ENCODE measurements around the gene SLC22A7.

SLC22A7 gene

DNA sequence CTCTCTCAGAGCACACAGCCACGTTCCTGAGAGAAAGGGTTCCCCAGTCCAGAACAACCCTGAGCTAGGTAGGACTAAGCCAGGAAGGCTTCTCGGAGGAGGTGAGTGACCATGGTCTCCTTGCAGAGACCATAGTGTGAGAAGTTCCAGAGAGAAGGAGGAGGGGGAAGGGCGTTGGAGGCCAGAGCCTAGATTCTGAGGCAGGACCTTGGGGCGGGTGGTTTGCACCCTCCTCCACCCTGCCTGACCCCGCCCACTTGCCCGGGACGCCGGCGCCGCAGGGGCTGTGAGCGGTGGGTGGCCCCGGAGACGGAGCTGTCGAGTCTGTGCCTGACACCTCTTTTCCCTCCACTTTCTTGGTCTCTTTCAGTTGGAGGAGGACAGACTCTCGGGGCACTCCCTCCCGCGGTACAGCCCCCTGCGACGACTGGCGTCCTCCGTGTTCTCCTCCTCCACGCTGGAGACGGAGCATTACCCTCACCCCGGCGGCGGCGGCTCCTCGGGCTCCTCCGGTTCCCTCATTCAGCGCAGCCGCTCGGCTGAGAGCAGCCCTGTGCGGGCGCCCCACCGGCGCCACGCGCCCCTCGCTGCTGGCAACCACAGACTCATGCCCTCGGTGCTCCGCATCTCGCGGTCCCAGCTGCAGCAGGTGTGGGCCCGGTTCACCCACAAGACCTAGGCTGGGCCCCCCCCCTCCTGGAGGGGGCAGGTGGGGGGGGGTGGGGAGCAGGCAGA lies 28.6 kb upstream of the SLC22A7 start:
- H3K27ac ChIP-seq (ENCODE audit: low read depth, low read length) = peak overlapping the region; percentile 74

DNA sequence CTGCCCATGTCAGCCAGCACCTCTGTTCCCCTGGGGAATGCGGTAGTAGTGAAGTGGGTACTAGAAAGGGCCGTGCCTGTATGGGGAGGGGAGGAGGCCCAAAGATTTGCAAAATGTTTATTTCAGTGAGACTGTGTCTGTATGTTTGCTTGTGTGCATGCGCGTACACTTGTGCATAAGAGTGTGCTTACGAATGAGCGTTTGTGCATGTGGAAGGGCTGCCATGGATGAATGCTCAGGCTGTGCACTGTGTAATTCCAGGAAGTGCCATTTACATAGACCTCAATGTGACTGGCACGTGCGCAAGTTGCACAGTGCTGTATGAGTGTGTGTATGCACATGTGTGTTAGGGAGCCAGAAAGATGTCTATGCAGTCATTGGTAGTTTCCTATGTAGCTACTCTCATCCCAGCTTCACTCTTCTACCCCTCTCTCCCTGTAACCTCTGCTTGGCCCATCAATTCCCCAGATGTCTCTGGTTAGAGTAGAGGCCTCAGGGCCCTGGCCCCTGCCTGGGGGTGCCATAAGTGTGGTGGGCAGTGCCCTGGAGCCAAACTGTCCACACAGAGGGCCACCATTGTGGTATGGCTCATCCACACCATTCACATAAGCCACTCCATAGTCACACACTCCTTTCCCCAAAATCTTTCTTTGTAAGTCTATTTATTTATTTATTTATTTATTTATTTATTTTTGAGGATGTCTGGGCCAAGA lies 26.8 kb upstream of the SLC22A7 start:
- H3K4me1 ChIP-seq (ENCODE audit: control insufficient read depth, insufficient read depth, low read length) = peaks cover 14% of the 10 kb centered on the region

More for the DNA sequence above, 28.6 kb upstream of the SLC22A7 start:
- Histone ChIP-seq H3K9ac (ENCODE audit: low read length) (no peak overlapping the region), H3K4me1 (ENCODE audit: control insufficient read depth, insufficient read depth, low read length) (peaks cover 14% of the 10 kb centered on the region), H3K27me3 (ENCODE audit: control insufficient read depth, insufficient read depth, low read length) (no peaks in the 10 kb centered on the region), H3K36me3 (ENCODE audit: control insufficient read depth, insufficient read depth, low read length) (no peaks in the 10 kb centered on the region), H3K4me3 (ENCODE audit: low read length) (peak overlapping the region; percentile 64)

DNA sequence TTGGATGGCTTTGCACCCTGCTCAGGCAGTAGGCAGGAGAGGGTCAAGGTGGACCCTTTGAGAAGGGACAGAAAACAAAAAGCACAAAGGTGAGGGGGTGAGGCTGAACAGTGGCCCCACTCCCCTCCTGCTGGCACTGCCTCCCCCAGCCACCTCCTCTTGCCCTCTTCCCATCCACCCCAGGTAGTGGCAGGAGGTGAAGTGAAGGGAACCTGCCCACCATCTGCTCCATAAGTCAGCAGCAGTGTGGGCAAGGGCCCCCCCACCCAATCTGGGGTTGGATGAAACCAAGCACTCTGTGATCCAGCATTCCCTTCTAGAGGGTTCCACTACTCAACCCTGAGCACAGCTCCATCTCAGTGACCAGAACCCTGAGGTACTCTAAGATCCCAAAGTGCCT lies 26.1 kb upstream of the SLC22A7 start:
- peaks cover 14% of the 10 kb centered on the region for H3K4me1 ChIP-seq (ENCODE audit: control insufficient read depth, insufficient read depth, low read length)
- no peaks in the 10 kb centered on the region for H3K27me3 ChIP-seq (ENCODE audit: control insufficient read depth, insufficient read depth, low read length)
- no peak overlapping the region for H3K9ac ChIP-seq (ENCODE audit: low read length)
- no peak overlapping the region for H3K27ac ChIP-seq (ENCODE audit: low read depth, low read length)
- H3K36me3 ChIP-seq (ENCODE audit: control insufficient read depth, insufficient read depth, low read length) = no peaks in the 10 kb centered on the region
- no peak overlapping the region for H3K4me3 ChIP-seq (ENCODE audit: low read length)

More for the DNA sequence above, 26.8 kb upstream of the SLC22A7 start:
- Histone ChIP-seq H3K4me3 (ENCODE audit: low read length) (no peak overlapping the region), H3K27me3 (ENCODE audit: control insufficient read depth, insufficient read depth, low read length) (no peaks in the 10 kb centered on the region), H3K27ac (ENCODE audit: low read depth, low read length) (no peak overlapping the region), H3K36me3 (ENCODE audit: control insufficient read depth, insufficient read depth, low read length) (no peaks in the 10 kb centered on the region), H3K9ac (ENCODE audit: low read length) (no peak overlapping the region)

DNA sequence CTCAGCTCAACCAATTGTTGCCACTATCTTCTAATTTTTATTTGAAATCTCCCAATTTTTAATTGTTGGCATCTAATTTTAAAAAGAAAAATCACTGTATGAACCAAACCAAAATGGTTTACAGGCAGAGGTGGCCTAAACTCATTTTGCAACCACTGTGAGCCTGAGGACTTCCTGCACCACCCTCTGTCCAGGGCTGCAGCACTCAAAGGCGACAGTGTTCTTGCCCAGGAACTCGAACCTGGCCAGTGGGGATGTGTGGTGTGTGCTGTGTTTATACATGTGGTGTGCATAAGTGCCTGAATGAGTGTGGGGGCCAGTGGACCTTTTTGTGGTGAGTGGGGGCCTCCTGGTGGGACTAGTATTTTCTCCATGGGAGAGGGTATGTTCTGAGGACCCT lies 24.4 kb upstream of the SLC22A7 start:
- H3K4me3 ChIP-seq (ENCODE audit: low read length) = no peak overlapping the region
- H3K27ac ChIP-seq (ENCODE audit: low read depth, low read length) = no peak overlapping the region
- H3K4me1 ChIP-seq (ENCODE audit: control insufficient read depth, insufficient read depth, low read length) = peaks cover 14% of the 10 kb centered on the region
- H3K9ac ChIP-seq (ENCODE audit: low read length) = no peak overlapping the region
- no peaks in the 10 kb centered on the region for H3K27me3 ChIP-seq (ENCODE audit: control insufficient read depth, insufficient read depth, low read length)
- no peaks in the 10 kb centered on the region for H3K36me3 ChIP-seq (ENCODE audit: control insufficient read depth, insufficient read depth, low read length)

DNA sequence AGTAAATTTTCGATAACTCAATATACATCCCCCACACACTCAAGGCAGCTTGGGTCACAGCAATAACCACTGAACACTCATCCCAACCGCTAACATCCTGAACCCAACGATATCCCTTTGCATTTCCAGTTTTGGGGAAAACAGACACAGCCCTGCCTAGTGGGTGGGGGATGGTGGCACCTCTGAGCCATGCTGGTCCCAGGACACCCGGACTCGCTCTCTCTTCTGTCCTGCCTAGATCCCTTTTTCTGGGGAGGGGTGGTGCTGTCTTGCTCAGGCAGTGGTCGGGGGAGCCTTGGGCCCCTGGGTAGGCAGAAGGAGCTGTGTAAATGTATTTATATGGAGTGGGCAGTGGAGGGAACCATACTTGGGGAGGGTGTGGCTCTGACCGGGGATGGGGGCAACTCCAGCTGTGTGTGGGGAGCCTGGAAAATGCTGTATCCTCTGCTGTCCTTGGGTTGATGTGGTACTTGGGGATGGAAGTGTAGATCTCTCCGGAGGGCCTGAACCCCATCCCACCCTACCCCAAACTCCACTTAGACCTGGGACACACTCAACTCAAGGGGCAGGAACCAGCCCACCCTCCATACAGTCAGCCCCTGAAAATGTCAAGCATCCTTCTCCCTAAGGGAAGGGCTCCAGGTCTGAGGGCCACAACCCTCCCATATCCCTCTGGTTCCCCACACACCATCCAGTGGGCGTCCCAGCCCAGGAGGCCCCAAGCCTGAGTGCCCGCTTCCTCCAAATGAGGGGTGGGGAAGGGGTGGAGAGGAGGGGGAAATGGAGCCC lies 23.7 kb upstream of the SLC22A7 start:
- Histone ChIP-seq H3K36me3 (ENCODE audit: control insufficient read depth, insufficient read depth, low read length) (no peaks in the 10 kb centered on the region), H3K27ac (ENCODE audit: low read depth, low read length) (no peak overlapping the region), H3K9ac (ENCODE audit: low read length) (no peak overlapping the region), H3K27me3 (ENCODE audit: control insufficient read depth, insufficient read depth, low read length) (no peaks in the 10 kb centered on the region), H3K4me3 (ENCODE audit: low read length) (peak overlapping the region; percentile 53), H3K4me1 (ENCODE audit: control insufficient read depth, insufficient read depth, low read length) (peaks cover 8% of the 10 kb centered on the region)

DNA sequence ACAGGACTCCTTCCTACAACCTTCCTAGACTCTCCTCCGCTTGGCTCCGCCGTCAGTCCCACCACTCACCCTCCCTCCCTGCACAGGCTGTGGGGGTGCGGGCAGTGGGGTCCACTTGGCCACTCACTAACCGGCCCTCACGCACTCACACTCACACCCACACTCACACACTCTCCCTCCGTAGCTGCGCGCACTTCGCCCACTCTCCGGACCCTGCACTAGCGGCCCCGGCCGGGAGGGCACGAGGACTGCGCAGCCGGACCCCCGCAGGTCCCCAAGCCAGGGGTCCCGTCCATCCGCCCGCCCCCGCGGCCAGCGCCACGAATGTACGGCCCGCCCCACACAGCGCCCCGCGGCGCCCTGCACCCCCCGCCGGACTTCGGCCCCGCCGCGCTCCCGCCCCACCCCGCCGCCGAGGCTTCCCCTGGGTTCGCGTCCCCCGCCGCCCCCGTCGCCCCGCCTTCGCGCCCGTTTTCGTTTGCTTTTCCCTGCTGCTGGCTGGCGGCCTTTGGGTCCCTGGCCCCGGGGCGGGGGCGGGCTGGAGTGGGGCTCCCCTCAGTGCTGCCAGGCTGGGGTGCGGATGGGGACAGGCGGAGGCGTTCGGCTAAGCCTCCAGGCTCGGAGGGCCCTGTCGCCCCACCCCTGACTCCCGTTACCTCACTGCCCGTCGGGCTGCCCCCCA lies 23.0 kb upstream of the SLC22A7 start:
- H3K9ac ChIP-seq (ENCODE audit: low read length) = no peak overlapping the region
- H3K27ac ChIP-seq (ENCODE audit: low read depth, low read length) = no peak overlapping the region
- peaks cover 5% of the 10 kb centered on the region for H3K4me1 ChIP-seq (ENCODE audit: control insufficient read depth, insufficient read depth, low read length)
- no peaks in the 10 kb centered on the region for H3K27me3 ChIP-seq (ENCODE audit: control insufficient read depth, insufficient read depth, low read length)
- no peaks in the 10 kb centered on the region for H3K36me3 ChIP-seq (ENCODE audit: control insufficient read depth, insufficient read depth, low read length)
- H3K4me3 ChIP-seq (ENCODE audit: low read length) = peak overlapping the region; percentile 53

DNA sequence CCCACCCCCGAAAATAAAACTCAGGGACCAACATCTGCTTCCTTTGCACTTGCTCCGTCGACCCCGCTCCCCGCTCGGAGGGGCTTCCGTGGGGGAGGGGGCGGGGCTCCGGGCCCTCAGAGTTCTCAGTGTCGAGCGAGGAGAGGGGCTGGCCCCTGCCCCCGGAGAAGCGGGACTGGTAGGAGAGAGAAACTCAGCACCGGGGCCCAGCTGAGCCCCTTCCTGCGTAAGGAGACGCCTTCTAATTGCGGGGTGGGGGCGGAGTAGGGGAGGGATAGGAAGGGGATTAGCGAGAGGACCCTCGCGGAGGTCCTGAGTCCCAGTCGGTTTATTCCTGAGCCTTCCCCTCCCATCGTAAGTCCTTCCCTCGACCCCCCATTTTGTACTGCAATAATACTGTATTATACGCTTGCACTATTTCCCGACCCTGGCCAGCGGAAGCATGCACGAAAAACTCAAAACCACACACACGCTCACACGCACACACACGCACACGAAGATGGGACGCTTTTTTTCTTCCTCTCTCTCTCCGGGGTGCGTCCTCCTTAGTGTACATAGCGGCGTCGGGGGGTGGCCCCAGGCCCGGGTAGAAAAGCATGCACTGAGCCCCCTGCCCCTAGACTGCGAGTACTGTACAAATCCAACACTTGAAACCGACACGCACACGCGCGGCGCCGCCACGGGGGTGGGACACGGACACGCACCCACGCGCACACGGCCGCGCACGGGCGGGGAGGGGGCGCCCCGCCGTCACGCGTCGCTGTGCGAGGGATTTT lies 22.1 kb upstream of the SLC22A7 start:
- H3K27me3 ChIP-seq (ENCODE audit: control insufficient read depth, insufficient read depth, low read length) = no peaks in the 10 kb centered on the region
- peak overlapping the region; percentile 40 for H3K4me3 ChIP-seq (ENCODE audit: low read length)
- H3K27ac ChIP-seq (ENCODE audit: low read depth, low read length) = no peak overlapping the region
- peaks cover 5% of the 10 kb centered on the region for H3K4me1 ChIP-seq (ENCODE audit: control insufficient read depth, insufficient read depth, low read length)
- H3K9ac ChIP-seq (ENCODE audit: low read length) = peak overlapping the region; percentile 22
- no peaks in the 10 kb centered on the region for H3K36me3 ChIP-seq (ENCODE audit: control insufficient read depth, insufficient read depth, low read length)

DNA sequence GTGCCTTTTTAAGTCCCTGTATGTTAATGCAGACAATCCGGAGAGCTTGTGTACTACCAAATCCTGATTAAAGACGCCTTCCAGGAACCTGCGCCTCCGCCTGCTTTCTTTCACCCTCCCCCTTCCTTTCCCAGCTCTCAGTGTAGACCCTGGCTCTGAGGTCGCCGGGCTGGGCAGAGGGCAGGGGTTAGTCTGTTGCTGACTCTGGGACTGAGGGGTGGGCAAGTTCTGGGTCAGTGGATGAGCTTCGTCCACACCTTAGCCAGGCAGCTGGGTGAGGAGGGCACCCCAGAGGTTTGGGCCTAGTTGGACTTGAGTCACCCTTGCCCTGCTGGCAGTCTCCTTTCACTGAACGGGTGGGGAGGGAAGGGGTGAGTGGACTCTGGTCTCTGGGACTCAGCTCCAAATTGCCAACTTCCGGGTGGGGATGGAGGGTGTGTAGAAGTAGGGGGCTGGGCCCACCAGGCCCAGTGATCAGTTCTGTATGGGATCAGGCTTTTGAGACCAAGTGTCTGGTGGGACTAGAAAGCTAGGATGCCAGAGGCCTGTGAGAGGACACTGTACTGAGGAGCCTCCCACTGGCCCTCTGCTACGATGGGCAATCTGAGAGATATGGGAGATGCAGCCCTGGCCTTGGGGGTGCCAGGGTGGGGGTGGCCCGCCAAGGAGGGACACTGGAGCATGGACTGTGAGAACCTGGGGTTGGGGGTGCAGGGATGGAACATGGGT lies 21.3 kb upstream of the SLC22A7 start:
- Histone ChIP-seq H3K27ac (ENCODE audit: low read depth, low read length) (no peak overlapping the region), H3K27me3 (ENCODE audit: control insufficient read depth, insufficient read depth, low read length) (no peaks in the 10 kb centered on the region), H3K4me3 (ENCODE audit: low read length) (peak overlapping the region; percentile 19), H3K4me1 (ENCODE audit: control insufficient read depth, insufficient read depth, low read length) (peaks cover 5% of the 10 kb centered on the region), H3K36me3 (ENCODE audit: control insufficient read depth, insufficient read depth, low read length) (no peaks in the 10 kb centered on the region), H3K9ac (ENCODE audit: low read length) (peak overlapping the region; percentile 22)

DNA sequence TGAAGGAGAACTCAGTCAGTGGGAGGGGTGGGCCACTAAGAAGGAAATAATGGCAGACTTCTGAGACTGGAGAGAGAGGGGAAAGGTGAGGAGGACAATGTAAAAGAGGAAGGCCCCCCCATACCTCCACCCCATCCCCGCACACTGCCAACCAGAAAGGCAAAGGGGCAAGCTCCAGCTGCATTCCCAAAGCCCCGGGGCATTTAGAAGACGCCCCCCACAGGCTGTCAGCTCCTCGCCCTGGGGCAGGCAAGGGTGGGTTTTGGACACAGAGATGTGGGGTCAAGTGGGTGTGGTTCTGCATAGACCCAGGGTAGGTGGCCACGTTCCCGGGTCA lies 20.8 kb upstream of the SLC22A7 start:
- Histone ChIP-seq H3K27me3 (ENCODE audit: control insufficient read depth, insufficient read depth, low read length) (peaks cover 3% of the 10 kb centered on the region), H3K9ac (ENCODE audit: low read length) (no peak overlapping the region), H3K36me3 (ENCODE audit: control insufficient read depth, insufficient read depth, low read length) (no peaks in the 10 kb centered on the region), H3K4me1 (ENCODE audit: control insufficient read depth, insufficient read depth, low read length) (peaks cover 5% of the 10 kb centered on the region), H3K4me3 (ENCODE audit: low read length) (no peak overlapping the region), H3K27ac (ENCODE audit: low read depth, low read length) (no peak overlapping the region)

DNA sequence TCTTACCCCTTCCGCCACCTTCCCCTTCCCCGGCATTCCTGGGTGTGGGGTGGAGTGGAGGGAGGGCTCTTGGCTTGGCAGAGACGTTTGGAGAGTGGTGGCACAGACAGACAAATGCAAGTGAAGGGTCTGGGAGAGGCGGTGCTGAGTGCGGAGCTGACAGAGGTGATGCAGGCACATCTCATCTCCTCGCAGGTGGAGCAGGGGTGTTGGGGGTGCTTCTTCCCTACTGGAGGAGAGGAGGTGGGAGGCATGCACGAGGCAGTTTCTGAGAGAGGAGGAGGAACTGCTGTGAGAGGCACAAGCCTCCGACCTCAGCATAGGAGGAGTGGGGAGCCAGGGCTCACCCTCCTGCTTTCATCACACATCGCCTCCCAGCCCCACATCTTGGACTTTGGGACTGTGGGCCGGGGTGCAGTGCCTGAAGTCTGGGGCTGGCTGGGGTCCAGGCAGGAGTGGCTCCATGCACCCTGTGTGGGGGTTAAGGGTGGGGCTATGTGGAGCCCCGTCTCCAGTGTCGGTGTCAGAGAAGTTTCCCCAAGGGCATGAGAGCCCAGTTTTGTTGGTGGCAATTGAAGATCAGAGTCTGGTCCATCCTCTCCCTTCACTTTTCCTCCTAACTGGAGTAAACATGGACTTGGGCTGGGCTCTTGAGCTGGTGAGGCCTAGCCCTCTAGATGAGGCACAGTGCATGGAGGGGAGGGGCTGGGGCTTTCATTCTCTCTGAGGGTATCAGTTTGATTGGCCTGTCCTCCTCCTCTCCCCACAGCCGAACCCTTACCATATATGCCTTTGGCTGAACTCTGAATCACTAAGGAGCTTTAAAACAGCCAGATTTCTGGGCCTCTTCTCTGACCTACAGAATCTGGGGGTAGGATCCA lies 20.2 kb upstream of the SLC22A7 start:
- Histone ChIP-seq H3K4me1 (ENCODE audit: control insufficient read depth, insufficient read depth, low read length) (peaks cover 5% of the 10 kb centered on the region), H3K36me3 (ENCODE audit: control insufficient read depth, insufficient read depth, low read length) (no peaks in the 10 kb centered on the region), H3K27me3 (ENCODE audit: control insufficient read depth, insufficient read depth, low read length) (peaks cover 3% of the 10 kb centered on the region), H3K27ac (ENCODE audit: low read depth, low read length) (peak overlapping the region; percentile 63), H3K9ac (ENCODE audit: low read length) (no peak overlapping the region), H3K4me3 (ENCODE audit: low read length) (no peak overlapping the region)

All from rectal smooth muscle tissue (tissue), 1 donor.